Measurements from ENCODE around the gene XPNPEP2.
A peak's percentile ranks its signal among the peaks of the same experiment; 100 is the strongest.
"Not testable (repeated sequence)": the region's sequence is repeated elsewhere in the genome, so short reads cannot be mapped to it uniquely, and the experiment has no call there.

The XPNPEP2 gene

DNA sequence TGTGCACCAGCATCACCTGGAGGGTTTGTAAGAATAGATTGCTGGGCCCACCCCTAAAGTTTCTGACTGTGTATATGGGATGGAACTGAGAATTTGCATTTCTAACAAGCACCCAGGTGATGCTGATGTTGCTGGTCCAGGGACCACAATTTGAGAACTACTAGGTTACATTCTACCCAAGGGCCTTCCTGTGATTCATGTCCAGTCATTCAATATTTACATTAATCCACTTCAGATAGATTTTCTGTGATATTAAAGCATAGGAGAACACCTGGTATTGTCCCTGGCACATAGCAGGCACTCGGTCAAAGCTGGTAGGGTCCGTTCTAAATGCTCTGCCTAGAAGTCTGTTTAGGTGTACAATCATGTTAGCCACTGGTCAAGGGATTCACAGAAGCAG lies 19.5 kb upstream of the XPNPEP2 start:
- DNase-seq: no peak
- intact Hi-C loops (cut with DNase I): no loop called here

GRCh38 chrX:129719931-129720530 lies 18.7 kb upstream of the XPNPEP2 start:
- DNase-seq: peak in 1 of 10 donors; percentile 61
- intact Hi-C loops (cut with DNase I): no loop called here

GRCh38 chrX:129720741-129721140 lies 18.0 kb upstream of the XPNPEP2 start:
- DNase-seq: peak in 1 of 10 donors; percentile 15
- intact Hi-C loops (cut with DNase I): no loop called here

- intact Hi-C loops (cut with DNase I): no loop called here
- DNase-seq: no peak
These were observed 17.4 kb upstream of the XPNPEP2 start for GRCh38 chrX:129721414-129721813.

GRCh38 chrX:129721870-129722269 lies 16.9 kb upstream of the XPNPEP2 start:
- DNase-seq: no peak
- intact Hi-C loops (cut with DNase I): no loop called here

GRCh38 chrX:129723511-129723910 lies 15.3 kb upstream of the XPNPEP2 start:
- intact Hi-C loops (cut with DNase I): no loop called here
- no peak for DNase-seq

DNA sequence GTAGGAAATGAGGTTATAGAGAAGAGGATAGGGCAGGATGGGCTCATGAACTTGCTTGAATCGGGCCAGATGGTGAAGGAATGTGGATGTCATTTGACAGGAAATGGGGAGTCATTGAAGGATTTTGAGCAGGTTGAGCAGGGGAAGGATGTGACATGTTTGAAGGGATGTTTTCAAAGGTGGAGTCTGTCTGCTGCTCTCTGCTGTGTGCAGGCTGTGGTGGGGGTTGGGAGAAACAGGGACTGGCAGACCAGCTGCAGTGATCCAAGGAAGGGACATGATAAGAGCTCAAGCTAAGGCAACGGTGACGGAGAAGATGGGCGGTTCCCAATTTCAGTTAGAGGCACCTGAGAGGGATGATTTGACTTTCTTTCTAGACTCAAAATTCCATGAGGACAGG lies 14.0 kb upstream of the XPNPEP2 start:
- intact Hi-C loops (cut with DNase I): no loop called here
- DNase-seq: no peak

DNA sequence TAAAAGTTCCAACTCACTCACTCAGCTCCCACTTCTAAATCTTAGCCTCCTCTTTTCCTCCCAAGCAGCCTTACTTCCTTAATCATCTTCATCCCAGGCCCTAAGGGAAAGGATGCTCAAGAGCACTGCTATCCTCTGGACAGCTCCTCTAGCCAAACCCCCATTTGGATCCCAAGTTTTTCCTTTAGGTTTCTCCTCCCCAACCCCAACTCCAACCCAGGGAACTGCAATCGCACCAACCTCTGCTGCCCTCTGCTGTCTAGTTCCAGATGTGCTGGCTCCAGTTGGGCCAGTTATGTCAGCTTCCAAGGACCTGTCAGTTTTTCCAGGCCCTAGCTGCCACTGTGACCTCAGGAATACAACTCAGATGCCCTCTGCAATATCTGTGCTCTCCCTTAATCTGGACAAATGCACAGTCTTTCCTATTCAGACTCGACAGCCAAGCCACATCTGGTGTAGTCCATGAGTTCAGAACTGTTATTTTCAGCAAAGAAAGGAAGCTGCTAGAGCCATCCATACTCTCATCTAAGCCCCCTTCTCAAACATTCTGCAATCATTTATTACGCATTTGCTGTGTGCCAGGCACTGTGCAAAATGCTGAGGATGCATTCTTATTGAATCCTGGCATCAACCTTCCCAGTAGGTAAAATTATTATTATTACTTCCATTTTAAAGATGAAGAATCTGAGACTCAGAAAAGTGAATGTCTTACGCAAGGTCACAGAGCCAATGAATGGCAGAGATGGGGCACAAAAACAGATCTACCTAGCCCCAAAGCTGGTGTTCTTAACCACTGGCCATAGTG lies 12.3 kb upstream of the XPNPEP2 start:
- peak; percentile 27 to 95 (median 64) for DNase-seq
- intact Hi-C loops (cut with DNase I): loop anchor here (1.0 kb wide), 2 partner anchors 89 to 121 kb away; no protein-coding TSS in a partner anchor

GRCh38 chrX:129728061-129728460 lies 10.7 kb upstream of the XPNPEP2 start:
- DNase-seq: no peak
- intact Hi-C loops (cut with DNase I): no loop called here

DNA sequence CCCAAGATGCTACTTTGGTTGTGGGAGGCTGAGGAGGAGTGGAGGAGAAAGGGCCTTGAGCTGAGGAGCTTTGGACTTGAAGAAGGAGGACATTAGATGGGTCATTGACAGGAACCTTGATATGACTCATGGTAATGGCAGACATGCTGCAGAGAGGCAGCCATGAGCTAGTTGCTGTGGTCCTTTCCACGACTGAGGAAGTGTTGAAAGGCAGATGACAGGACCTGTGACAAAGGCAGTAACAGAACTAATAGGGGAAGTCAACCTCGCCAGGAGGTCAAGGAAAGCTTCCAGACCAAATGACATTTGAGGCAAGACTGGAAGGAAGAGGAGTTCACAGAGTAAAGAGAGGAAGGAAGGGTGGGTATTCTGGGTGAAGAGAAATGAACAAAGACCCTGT lies 7.6 kb upstream of the XPNPEP2 start:
- DNase-seq: no peak
- intact Hi-C loops (cut with DNase I): no loop called here

DNA sequence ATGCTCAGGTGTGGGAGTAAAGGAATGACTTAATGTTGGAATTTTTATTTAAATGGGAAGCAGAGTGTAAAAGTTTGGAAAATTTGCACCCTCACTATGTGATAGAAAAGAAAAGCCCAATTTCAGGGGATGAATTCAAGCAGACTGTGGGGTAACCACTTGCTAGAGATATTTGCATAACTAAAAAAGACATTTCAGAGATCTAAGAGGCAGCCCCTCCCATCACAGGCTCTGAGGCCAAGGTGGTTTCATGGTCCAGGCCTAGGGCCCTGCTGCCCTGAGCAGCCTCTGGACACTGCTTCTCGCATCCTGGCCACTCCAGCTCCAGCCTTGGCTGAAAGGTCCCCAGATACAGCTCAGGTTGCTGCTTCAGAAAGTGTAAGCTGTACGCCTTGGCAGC lies 5.9 kb upstream of the XPNPEP2 start:
- intact Hi-C loops (cut with DNase I): no loop called here
- no peak for DNase-seq

DNA sequence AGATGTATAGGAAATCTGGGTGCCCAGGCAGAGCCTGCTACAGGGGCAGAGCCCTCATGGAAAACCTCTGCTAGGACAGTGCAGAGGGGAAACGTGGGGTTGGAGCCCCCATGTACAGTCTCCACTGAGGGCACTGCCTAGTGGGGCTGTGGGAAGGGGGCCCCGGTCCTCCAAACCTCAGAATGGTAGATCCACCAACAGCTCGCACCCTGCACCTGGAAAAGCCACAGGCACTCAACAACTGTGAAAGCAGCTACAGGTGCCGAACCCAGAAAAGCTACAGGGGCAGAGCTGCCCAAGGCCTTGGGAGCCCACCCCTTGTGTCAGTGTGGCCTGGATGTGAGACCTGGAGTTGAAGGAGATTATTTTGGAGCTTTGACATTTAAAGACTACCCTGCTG lies 5.4 kb upstream of the XPNPEP2 start:
- intact Hi-C loops (cut with DNase I): no loop called here

DNA sequence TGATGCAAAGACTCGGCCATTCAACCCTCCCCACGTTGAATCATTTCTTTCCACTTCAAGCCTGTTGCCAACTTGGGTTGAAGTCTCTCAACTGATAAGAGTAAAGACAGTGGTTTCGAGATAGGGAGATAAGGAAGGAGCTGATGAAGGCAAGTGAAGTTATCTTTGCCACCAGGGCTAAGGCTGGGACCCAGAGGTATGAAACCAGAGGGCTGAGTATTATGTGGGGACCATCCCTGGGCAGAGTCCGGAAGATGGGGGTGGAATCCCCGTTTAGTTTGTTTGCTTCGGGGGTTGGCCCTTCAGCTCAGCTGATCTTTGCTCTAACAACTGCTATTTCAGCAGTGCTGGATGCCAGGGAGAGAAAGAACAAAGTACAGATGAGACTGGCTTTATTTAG lies 2.3 kb upstream of the XPNPEP2 start:
- DNase-seq: peak in 1 of 10 donors; percentile 17
- intact Hi-C loops (cut with DNase I): no loop called here

More for the DNA sequence above, 5.4 kb upstream of the XPNPEP2 start:
- no peak for DNase-seq

- intact Hi-C loops (cut with DNase I): no loop called here
- peak in 1 of 10 donors; percentile 20 for DNase-seq
These were observed 863 bp upstream of the XPNPEP2 start for GRCh38 chrX:129737916-129738315.

GRCh38 chrX:129739578-129739977 lies 799 bp downstream of the XPNPEP2 start:
- intact Hi-C loops (cut with DNase I): no loop called here
- DNase-seq: no peak

GRCh38 chrX:129741880-129742758 lies 3.3 kb downstream of the XPNPEP2 start:
- DNase-seq: peak in 1 of 10 donors; percentile 36
- intact Hi-C loops (cut with DNase I): no loop called here

- DNase-seq: peak in 1 of 10 donors; percentile 34
- intact Hi-C loops (cut with DNase I): not testable (repeated sequence)
These were observed 4.0 kb downstream of the XPNPEP2 start for GRCh38 chrX:129742759-129743152.

- no peak for DNase-seq
These were observed 5.0 kb downstream of the XPNPEP2 start for GRCh38 chrX:129743821-129744220.

DNA sequence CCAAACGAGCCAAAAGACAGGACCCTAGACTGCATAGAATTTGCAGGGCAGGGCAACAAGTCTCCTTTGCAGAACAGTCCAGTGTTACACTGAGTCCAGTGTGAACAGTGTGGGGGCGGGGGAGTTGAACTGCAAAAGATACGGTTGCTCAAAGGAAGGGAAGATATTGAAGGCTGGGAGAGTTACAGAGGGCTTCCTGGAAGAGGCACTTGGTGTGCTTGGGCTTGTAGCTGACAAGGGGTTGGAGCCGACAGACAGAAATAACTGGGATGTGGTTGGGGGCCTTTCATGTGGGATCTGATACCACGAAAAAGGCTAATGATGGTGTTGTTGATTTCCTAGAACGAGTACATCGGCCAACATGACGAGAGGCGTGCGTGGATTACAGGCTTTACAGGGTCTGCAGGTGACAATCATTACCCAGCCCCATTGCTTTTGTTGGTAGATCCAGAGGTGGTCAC lies 6.1 kb downstream of the XPNPEP2 start:
- DNase-seq: peak in 1 of 10 donors; percentile 14
- intact Hi-C loops (cut with DNase I): no loop called here

More at GRCh38 chrX:129743821-129744220, 5.0 kb downstream of the XPNPEP2 start:
- intact Hi-C loops (cut with DNase I): no loop called here

GRCh38 chrX:129746557-129747470 lies 8.0 kb downstream of the XPNPEP2 start:
- peak in 1 of 10 donors; percentile 5 for DNase-seq
- intact Hi-C loops (cut with DNase I): no loop called here

All from posterior cingulate gyrus (tissue), 11 donors.